Measurements from ENCODE around the gene SNF8. TPM values are rescaled to one million over a fixed set of nuclear protein-coding genes. Genes with fewer than 3 reads are reported as not detected.

The SNF8 gene
- total RNA-seq, 1 experiment from 2014 or later, result 371 TPM

DNA sequence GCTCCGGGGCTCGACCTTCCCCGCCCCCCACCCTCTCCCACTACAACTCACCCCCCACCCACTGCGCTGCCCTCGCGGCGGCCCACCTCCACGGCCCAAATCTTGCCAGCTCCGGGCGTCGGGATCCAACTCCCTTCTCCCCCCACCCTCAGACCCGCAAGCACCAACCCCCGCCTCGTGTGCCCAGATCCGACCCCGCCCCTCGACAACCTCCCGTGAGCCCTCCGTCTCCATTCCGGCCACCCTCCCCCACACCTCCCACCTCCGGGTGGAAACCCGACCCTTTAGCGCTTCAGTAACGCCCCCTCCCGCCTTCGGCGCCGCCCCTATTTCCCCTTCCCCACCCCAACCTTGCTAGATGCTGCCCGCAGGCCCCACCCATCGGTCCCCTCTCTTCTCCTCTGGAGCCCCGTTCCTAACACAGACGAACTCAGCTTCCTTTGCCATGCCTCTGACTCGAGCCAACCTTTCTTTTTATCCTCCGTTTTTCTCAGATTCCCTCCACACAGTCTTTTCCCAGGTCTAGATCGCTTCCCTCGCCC is 35.7 kb downstream of the SNF8 start:
- Histone ChIP-seq H3K9me3 (ENCODE audit: control insufficient read depth, insufficient read depth, low read depth, low read length) (no peaks in the 10 kb centered on the region), H3K4me3 (ENCODE audit: low read depth in 2 of 2, low read length in 2 of 2) (peak overlapping the region; percentile 62 to 86), H3K27me3 (ENCODE audit: control insufficient read depth, insufficient read depth, low read length) (no peaks in the 10 kb centered on the region), H3K36me3 (ENCODE audit: control insufficient read depth, insufficient read depth, low read length) (peaks cover 23% of the 10 kb centered on the region), H3K4me1 (ENCODE audit: control insufficient read depth, insufficient read depth, low read length) (peaks cover 37% of the 10 kb centered on the region), H3K27ac (ENCODE audit: low read length) (peak overlapping the region; percentile 85)
- in situ Hi-C loops (cut with HindIII; ENCODE audit: low pct_unique_long_range_greater_than_20kb, low sequenced_read_pairs), result loop anchor here (10.0 kb wide), 1 partner anchor 174 kb away; no protein-coding TSS in a partner anchor
- ChIA-PET POLR2A (interaction anchor here (0.6 to 0.8 kb wide), 3 partner anchors 41 to 645 kb away, joined by 3 to 9 read pairs (median 4); no protein-coding TSS in a partner anchor), CTCF (interaction anchor here (0.7 kb wide), 2 partner anchors 9 to 12 kb away, joined by 6 to 13 read pairs; no protein-coding TSS in a partner anchor)
- intact Hi-C loops (cut with micrococcal nuclease; ENCODE audit: unreplicated experiment), result no loop called here
- no TSS peak for BruUV-seq (replicated peaks)
- no peak for DNase-seq (ENCODE audit: low read depth, low spot score)
- ATAC-seq, result peak; percentile 81
- TF ChIP-seq, protein P1, sequence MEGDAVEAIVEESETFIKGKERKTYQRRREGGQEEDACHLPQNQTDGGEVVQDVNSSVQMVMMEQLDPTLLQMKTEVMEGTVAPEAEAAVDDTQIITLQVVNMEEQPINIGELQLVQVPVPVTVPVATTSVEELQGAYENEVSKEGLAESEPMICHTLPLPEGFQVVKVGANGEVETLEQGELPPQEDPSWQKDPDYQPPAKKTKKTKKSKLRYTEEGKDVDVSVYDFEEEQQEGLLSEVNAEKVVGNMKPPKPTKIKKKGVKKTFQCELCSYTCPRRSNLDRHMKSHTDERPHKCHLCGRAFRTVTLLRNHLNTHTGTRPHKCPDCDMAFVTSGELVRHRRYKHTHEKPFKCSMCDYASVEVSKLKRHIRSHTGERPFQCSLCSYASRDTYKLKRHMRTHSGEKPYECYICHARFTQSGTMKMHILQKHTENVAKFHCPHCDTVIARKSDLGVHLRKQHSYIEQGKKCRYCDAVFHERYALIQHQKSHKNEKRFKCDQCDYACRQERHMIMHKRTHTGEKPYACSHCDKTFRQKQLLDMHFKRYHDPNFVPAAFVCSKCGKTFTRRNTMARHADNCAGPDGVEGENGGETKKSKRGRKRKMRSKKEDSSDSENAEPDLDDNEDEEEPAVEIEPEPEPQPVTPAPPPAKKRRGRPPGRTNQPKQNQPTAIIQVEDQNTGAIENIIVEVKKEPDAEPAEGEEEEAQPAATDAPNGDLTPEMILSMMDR (IDR thresholded peaks at IDR 0.05), result no peak
- TF ChIP-seq POLR2AphosphoS5 (IDR thresholded peaks at IDR 0.05; ENCODE audit: low read depth, low read length), result peak; percentile 41
- TF ChIP-seq, protein P2, sequence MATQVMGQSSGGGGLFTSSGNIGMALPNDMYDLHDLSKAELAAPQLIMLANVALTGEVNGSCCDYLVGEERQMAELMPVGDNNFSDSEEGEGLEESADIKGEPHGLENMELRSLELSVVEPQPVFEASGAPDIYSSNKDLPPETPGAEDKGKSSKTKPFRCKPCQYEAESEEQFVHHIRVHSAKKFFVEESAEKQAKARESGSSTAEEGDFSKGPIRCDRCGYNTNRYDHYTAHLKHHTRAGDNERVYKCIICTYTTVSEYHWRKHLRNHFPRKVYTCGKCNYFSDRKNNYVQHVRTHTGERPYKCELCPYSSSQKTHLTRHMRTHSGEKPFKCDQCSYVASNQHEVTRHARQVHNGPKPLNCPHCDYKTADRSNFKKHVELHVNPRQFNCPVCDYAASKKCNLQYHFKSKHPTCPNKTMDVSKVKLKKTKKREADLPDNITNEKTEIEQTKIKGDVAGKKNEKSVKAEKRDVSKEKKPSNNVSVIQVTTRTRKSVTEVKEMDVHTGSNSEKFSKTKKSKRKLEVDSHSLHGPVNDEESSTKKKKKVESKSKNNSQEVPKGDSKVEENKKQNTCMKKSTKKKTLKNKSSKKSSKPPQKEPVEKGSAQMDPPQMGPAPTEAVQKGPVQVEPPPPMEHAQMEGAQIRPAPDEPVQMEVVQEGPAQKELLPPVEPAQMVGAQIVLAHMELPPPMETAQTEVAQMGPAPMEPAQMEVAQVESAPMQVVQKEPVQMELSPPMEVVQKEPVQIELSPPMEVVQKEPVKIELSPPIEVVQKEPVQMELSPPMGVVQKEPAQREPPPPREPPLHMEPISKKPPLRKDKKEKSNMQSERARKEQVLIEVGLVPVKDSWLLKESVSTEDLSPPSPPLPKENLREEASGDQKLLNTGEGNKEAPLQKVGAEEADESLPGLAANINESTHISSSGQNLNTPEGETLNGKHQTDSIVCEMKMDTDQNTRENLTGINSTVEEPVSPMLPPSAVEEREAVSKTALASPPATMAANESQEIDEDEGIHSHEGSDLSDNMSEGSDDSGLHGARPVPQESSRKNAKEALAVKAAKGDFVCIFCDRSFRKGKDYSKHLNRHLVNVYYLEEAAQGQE (IDR thresholded peaks at IDR 0.05; ENCODE audit: insufficient read depth in 1 of 2, low read depth in 2 of 2, low read length in 1 of 2), result no peak
- TF ChIP-seq SIN3A (IDR thresholded peaks at IDR 0.05; ENCODE audit: borderline replicate concordance, insufficient read depth, low read depth, low read length), result 0 out of 2 replicates have a peak, but pooled peaks have one; percentile 9
- no peak for TF ChIP-seq TCF7L2 (IDR thresholded peaks at IDR 0.05; ENCODE audit: low read depth, low read length)

DNA sequence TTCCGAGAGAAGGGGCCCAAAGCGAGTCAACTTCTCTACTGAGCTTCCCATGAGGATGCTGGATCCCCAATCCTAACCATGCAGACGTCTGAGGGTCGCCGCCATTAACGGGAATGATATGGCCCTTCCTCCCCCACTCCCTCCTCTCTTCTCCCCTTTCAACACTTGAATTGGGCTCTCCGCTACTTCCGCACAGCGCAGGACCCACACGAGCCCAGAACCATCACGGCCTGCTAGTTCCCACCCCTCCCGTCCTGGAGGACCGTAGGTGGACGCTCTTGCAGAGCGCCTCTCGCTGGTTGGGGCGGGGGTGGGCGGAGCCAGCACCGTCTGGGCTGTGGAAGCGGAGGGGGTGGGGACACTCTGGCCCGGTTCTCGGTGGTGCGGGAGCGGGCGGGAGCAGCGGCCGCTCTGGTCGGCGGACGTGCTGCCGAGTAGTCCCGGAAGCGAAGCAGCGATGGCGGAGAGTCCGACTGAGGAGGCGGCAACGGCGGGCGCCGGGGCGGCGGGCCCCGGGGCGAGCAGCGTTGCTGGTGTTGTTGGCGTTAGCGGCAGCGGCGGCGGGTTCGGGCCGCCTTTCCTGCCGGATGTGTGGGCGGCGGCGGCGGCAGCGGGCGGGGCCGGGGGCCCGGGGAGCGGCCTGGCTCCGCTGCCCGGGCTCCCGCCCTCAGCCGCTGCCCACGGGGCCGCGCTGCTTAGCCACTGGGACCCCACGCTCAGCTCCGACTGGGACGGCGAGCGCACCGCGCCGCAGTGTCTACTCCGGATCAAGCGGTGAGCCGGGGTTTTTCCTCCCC is 36.4 kb downstream of the SNF8 start, which contains the start of gene UBE2Z:
TSS of gene UBE2Z (plus strand) at position 361 of the 797 bp plus-strand sequence. CDS start at position 458, 97 bp downstream.
- peak; percentile 91 for DNase-seq (ENCODE audit: low read depth, low spot score)
- ChIA-PET CTCF (interaction anchor here (0.6 to 1.3 kb wide), 2 partner anchors 12 to 19 kb away, joined by 4 to 5 read pairs; no protein-coding TSS in a partner anchor), POLR2A (interaction anchor here (0.6 to 1.6 kb wide), 5 partner anchors 11 to 645 kb away, joined by 3 to 12 read pairs (median 4); partner anchors contain the start of gene ATP5MC1)
- Histone ChIP-seq H3K36me3 (ENCODE audit: control insufficient read depth, insufficient read depth, low read length) (peaks cover 23% of the 10 kb centered on the region), H3K4me3 (ENCODE audit: low read depth in 2 of 2, low read length in 2 of 2) (peak within 1 kb of the TSS; percentile 62 to 86), H3K4me1 (ENCODE audit: control insufficient read depth, insufficient read depth, low read length) (peaks cover 37% of the 10 kb centered on the region), H3K27ac (ENCODE audit: low read length) (peak within 1 kb of the TSS; percentile 94), H3K27me3 (ENCODE audit: control insufficient read depth, insufficient read depth, low read length) (no peaks in the 10 kb centered on the region), H3K9me3 (ENCODE audit: control insufficient read depth, insufficient read depth, low read depth, low read length) (no peaks in the 10 kb centered on the region)
- no TSS peak for BruUV-seq (replicated peaks)
- ATAC-seq, result peak; percentile 95
- in situ Hi-C loops (cut with HindIII; ENCODE audit: low pct_unique_long_range_greater_than_20kb, low sequenced_read_pairs) (loop anchor here (10.0 kb wide), 1 partner anchor 173 kb away; no protein-coding TSS in a partner anchor), intact Hi-C loops (cut with micrococcal nuclease; ENCODE audit: unreplicated experiment) (no loop called here)
- TF ChIP-seq POLR2AphosphoS5 (IDR thresholded peaks at IDR 0.05; ENCODE audit: low read depth, low read length) (peak; percentile 97), TCF7L2 (IDR thresholded peaks at IDR 0.05; ENCODE audit: low read depth, low read length) (peak; percentile 55; the same call in 1 of the 2 replicates), SIN3A (IDR thresholded peaks at IDR 0.05; ENCODE audit: borderline replicate concordance, insufficient read depth, low read depth, low read length) (peak; percentile 95; the same call in 1 of the 2 replicates)
- TF ChIP-seq, protein P1 (IDR thresholded peaks at IDR 0.05), result no peak; the same call in 1 of the 2 replicates
- TF ChIP-seq, protein P2 (IDR thresholded peaks at IDR 0.05; ENCODE audit: insufficient read depth in 1 of 2, low read depth in 2 of 2, low read length in 1 of 2), result 0 out of 4 replicates have a peak, but pooled peaks of 1 of the 2 experiments have one; percentile 24
